NOMO-1 treated with dmso at 0.1 percent for 144 hours (cell line): Measurements from ENCODE around the gene ZNF837.

Experiments used
- DNase-seq: peaks from one replicate; lab custom pipeline; 2025; ENCODE audit not compliant: unreplicated experiment; lab: John Stamatoyannopoulos, UW

ZNF837 gene

GRCh38 chr19:58372311-58373133 is 8.3 kb downstream of the ZNF837 start:
- no peak for DNase-seq

DNA sequence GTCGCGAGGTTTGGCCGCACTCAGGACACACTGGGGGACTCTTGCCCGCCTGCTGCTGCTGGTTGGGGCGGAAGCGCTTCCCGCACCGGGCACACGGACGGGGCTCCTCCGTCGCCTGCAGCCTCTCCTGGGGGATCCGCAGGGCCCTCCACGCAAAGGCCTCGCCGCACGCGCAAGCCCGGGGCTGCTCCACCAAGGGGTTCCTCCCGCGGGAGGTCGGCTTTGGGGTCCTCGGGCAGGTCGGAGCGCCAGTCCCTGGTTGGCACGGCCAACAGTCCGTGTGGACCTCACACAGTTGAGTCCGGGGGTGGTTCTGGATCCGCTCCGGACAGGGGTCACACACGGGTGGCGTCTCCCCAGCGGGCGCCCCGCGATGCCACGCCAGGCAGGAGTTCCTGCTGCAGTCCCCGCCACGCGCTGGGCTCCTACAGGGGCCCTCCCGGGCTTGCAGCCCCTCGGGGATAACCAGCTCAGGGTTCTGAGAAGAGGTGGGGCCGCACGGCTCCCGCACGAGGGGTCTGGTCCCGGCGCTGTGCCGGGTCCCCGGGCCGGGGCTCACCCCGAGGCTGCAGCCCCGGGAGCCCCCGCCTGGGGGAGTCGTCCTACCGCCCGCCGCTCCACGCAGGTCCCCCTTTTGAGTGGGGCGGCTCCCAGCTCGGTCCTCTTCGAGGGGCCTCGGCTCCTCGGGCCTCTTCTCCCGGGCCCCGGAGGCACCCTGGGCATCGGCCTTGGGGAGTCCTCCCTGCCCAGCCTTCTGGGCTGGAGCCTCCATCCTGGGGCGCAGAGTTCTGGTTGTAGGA is 12.1 kb downstream of the ZNF837 start:
- no peak for DNase-seq

GRCh38 chr19:58367698-58368454 is 13.0 kb downstream of the ZNF837 start:
- DNase-seq = no peak

GRCh38 chr19:58366585-58367430 is 14.0 kb downstream of the ZNF837 start:
- no peak for DNase-seq

DNA sequence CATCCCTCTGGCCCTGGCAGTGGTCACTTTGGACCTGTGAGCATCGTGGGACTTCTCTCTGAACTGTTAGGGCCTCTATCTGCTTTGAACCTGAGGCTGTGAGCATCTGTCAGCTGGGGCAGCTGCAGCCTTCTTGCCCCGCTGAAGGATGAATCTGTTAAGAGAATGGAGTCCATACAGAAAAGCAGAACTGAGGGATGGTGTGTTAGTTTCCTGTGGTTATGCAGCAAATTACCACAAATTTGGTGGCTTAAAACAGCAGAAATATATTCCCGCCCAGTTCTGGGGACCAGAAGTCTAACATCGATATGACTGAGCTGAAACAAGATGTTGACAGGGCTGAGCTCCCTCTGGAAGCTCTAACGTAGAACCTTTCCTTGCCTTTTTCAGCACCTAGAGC is 16.7 kb downstream of the ZNF837 start:
- DNase-seq = peak; percentile 92

DNA sequence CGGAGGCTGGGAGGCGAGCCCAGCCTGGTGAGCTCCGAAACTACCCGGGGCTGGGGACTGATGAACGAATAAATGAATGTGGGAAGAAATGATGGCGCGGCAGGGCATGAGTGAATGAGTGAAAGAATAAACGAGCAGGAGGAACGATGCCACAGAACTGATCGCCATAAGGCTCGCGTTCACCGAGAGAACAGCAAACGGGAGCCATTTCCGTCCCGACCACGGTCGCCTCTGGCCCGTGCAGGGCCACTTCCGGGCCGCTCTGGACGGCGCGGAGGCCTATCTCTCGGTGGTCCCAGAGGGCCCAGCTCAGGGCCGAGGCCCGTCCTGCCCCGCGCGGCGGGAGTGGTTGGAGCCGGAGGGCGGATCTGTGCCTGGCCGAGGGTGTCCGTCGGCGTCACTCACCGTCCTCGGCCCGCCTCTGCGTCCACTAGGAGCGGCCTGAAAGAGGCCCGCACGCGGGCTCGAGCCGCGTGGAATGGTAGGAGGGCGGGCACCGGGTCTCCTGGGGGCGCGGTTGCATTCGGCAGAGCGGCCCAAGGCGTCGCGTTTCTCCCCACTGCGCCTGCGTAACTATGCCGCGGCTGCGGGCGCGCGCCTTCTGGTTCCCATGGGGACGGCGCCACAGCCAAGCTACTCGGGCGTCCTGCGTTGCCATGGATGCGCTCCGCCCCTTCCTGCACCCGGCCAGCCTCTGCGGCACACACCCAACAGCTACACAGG is 18.4 kb downstream of the ZNF837 start, which contains the start of gene ZNF497:
Gene ZNF497, minus strand, starts transcription at position 480 of the 723 bp plus-strand sequence. CDS start 5,116 bp downstream, outside the sequence.
- DNase-seq = peak; percentile 90

- peak; percentile 9 for DNase-seq
Measured at GRCh38 chr19:58361900-58362271, 18.9 kb downstream of the ZNF837 start.

GRCh38 chr19:58357481-58358145 is 23.2 kb downstream of the ZNF837 start:
- DNase-seq = no peak

- no peak for DNase-seq
Measured at GRCh38 chr19:58356766-58357480, 23.9 kb downstream of the ZNF837 start.

DNA sequence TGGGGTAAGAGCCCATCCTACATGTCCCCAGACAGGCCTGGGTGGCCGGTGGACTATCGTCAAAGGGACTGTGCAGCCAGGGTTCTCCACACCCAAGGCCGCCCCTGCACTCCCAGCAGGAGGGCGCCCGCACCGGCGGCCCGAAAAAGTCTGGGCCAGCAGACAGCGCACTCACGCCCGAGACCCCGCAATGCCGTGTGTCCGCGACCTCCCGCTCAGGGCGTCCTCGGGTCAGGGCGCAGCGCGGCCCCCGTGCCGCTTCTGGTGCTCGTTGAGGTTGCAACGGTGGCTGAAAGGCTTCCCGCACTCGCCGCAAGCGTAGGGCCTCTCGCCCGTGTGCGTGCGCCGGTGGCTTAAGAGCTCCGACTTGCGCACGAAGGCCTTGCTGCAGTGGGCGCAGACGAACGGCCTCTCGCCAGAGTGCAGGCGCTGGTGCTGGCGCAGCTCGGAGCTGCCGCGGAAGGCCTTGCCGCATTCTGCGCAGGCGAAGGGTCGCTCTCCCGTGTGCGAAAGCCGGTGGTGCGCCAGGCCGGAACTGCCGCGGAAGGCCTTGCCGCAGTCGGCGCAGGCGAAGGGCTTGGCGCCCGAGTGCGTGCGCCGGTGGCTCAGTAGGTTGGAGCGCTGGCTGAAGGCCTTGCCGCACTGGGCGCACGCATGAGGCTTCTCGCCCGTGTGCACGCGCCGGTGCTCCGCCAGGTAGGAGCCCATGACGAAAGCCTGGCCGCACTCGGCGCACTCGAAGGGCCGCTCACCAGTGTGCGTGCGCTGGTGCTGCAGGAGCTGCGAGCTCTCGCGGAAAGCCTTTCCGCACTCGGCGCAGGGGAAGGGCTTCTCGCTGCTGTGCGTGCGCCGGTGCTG is 24.7 kb downstream of the ZNF837 start:
- no peak for DNase-seq

GRCh38 chr19:58355215-58355796 is 25.5 kb downstream of the ZNF837 start:
- DNase-seq = no peak

GRCh38 chr19:58354478-58355030 is 26.3 kb downstream of the ZNF837 start:
- no peak for DNase-seq

DNA sequence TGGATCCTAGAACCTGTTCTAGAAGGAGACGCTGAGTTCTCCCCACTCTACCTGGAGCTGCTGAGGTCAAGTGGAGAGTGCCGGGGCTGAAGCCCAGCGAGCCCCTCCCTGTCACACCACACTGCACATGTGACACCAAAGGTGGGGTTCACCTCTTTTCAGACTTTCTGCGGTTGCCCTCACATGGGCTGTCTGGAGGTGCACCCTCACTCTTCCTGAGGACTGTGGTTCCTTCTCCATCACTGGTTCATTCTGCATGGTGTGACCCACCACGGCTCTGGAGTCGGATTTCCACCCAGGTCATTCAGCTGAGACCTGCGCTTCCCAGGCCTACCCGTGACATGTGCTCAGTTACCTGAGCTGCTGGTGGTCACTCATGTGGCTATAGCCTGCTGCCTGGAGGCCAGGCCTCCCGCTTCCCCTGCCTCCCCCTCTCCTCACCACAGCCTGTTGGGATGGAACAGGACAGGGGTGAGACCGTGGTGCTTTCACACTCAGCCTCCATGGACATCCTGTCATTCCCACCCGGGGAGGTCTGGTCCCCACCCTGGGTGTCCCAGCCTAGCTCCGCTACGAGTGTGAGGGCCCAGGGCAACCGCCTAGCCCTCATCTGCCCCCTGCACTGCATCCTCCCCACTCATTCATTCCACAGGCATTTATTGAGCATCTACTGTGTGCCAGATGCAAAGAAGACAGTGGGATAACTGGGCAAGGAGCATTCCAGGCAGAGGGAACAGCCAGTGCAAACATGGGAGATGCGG is 26.9 kb downstream of the ZNF837 start:
- DNase-seq = no peak

- no peak for DNase-seq
Measured at GRCh38 chr19:58352760-58353671, 27.8 kb downstream of the ZNF837 start, which contains the start of gene A1BG. Gene A1BG, minus strand, starts transcription at chr19:58353492. Its CDS starts 55 bp downstream, at chr19:58353437.
